ENCODE data around the gene TNIP1. TPM values are rescaled to one million over a fixed set of nuclear protein-coding genes. Genes with fewer than 3 reads are reported as not detected.

Gene TNIP1, protein sequence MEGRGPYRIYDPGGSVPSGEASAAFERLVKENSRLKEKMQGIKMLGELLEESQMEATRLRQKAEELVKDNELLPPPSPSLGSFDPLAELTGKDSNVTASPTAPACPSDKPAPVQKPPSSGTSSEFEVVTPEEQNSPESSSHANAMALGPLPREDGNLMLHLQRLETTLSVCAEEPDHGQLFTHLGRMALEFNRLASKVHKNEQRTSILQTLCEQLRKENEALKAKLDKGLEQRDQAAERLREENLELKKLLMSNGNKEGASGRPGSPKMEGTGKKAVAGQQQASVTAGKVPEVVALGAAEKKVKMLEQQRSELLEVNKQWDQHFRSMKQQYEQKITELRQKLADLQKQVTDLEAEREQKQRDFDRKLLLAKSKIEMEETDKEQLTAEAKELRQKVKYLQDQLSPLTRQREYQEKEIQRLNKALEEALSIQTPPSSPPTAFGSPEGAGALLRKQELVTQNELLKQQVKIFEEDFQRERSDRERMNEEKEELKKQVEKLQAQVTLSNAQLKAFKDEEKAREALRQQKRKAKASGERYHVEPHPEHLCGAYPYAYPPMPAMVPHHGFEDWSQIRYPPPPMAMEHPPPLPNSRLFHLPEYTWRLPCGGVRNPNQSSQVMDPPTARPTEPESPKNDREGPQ
- total RNA-seq (54.3 and 64.6 TPM in 2 replicates), polyA plus RNA-seq (48.0 and 57.0 TPM in 2 replicates)

DNA sequence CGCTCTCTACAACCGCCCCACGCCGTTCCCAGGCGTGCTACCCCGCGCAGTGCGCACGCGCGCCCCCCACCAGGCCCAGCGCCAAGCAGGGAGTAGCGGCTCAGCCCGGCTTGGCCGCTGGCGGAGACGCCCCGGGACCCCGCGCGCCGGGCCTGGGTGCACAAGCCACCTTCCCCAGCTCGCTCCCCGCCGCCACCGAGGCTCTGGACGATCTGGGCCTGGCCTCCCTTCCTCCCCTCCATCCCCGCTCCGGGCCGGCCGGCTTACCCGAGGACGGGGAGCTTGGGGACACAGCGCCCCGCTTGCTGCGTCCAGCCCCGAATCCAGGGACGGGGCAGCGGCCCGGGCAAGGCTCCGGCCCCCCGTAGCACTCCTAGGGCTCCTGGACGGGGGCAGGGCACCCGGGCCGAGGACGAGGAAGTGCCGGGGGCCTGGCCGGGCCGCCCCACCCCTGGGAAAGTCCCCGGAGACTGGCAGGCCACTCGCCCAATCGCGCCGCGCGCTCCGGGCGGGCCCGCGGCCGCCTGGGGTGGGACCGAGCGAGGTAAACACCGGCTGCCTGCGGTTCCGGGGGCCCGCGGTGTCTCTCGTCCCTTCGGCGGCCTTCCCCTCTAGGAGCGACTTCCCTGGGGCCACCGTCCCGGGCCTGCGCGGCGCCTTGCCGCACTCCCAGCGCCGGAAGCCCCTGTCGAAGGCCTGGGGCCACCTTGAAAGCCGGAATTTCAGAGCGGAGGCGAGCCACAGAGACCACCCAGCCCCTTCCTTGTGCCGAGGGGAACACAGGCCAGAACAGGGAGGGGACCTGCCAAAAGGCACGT is at the start of gene TNIP1:
Gene TNIP1, minus strand, starts transcription at position 422 of the 818 bp plus-strand sequence. CDS start 15,939 bp downstream, outside the sequence.
- Histone ChIP-seq H3K36me3 (replicated peaks; ENCODE audit: insufficient read depth, low read depth) (no peaks in the 10 kb centered on the region), H3K4me3 (peak within 1 kb of the TSS; percentile 97), H3K4me2 (peak within 1 kb of the TSS; percentile 96), H3K27ac (peak within 1 kb of the TSS; percentile 100), H2AFZ (peak within 1 kb of the TSS; percentile 61), H3K9me2 (replicated peaks; ENCODE audit: insufficient read depth) (no peaks in the 10 kb centered on the region), H3K27me3 (no peaks in the 10 kb centered on the region), H3K9me3 (ENCODE audit: low read depth) (no peaks in the 10 kb centered on the region), H3K79me2 (peaks cover 57% of the 10 kb centered on the region), H4K20me1 (ENCODE audit: insufficient read depth, poor library complexity, severe bottlenecking) (peaks cover 31% of the 10 kb centered on the region), H3K4me1 (ENCODE audit: insufficient read depth) (peaks cover 27% of the 10 kb centered on the region)
- DNase-seq (ENCODE audit: low spot score): peak; percentile 94
- TF ChIP-seq, protein P1, sequence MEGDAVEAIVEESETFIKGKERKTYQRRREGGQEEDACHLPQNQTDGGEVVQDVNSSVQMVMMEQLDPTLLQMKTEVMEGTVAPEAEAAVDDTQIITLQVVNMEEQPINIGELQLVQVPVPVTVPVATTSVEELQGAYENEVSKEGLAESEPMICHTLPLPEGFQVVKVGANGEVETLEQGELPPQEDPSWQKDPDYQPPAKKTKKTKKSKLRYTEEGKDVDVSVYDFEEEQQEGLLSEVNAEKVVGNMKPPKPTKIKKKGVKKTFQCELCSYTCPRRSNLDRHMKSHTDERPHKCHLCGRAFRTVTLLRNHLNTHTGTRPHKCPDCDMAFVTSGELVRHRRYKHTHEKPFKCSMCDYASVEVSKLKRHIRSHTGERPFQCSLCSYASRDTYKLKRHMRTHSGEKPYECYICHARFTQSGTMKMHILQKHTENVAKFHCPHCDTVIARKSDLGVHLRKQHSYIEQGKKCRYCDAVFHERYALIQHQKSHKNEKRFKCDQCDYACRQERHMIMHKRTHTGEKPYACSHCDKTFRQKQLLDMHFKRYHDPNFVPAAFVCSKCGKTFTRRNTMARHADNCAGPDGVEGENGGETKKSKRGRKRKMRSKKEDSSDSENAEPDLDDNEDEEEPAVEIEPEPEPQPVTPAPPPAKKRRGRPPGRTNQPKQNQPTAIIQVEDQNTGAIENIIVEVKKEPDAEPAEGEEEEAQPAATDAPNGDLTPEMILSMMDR (IDR thresholded peaks at IDR 0.05; ENCODE audit: poor library complexity): no peak
- TF ChIP-seq EZH2phosphoT487 (IDR thresholded peaks at IDR 0.05; ENCODE audit: low read depth, severe bottlenecking, unreplicated experiment): no peak
- no peak for TF ChIP-seq EZH2 (IDR thresholded peaks at IDR 0.05; ENCODE audit: borderline replicate concordance)
- under 1% methylated on average over 55 of the region's 86 CpGs for WGBS (ENCODE audit: low lambda C conversion rate, missing lambda C conversion rate)

- Histone ChIP-seq H3K27ac (peak overlapping the region; percentile 73), H3K4me1 (ENCODE audit: insufficient read depth) (peaks cover 5% of the 10 kb centered on the region)
Observed at GRCh38 chr5:151130235-151130921, 49.5 kb upstream of the TNIP1 start.

GRCh38 chr5:151128817-151129216 is 48.0 kb upstream of the TNIP1 start:
- H2AFZ ChIP-seq: no peak overlapping the region
- no peaks in the 10 kb centered on the region for H3K9me2 ChIP-seq (replicated peaks; ENCODE audit: insufficient read depth)
- no peak overlapping the region for H3K27ac ChIP-seq
- H3K36me3 ChIP-seq (replicated peaks; ENCODE audit: insufficient read depth, low read depth): no peaks in the 10 kb centered on the region
- no peak overlapping the region for H3K4me2 ChIP-seq
- H3K4me1 ChIP-seq (ENCODE audit: insufficient read depth): peaks cover 5% of the 10 kb centered on the region
- no peak overlapping the region for H3K4me3 ChIP-seq
- DNase-seq (ENCODE audit: low spot score): no peak
- H3K9me3 ChIP-seq (ENCODE audit: low read depth): no peaks in the 10 kb centered on the region
- no peaks in the 10 kb centered on the region for H3K79me2 ChIP-seq
- WGBS (ENCODE audit: low lambda C conversion rate, missing lambda C conversion rate): 84% methylated on average over 4 of the region's 4 CpGs
- H4K20me1 ChIP-seq (ENCODE audit: insufficient read depth, poor library complexity, severe bottlenecking): no peaks in the 10 kb centered on the region
- TF ChIP-seq EZH2 (IDR thresholded peaks at IDR 0.05; ENCODE audit: borderline replicate concordance) (no peak), EZH2phosphoT487 (IDR thresholded peaks at IDR 0.05; ENCODE audit: low read depth, severe bottlenecking, unreplicated experiment) (no peak)
- TF ChIP-seq, protein P1 (IDR thresholded peaks at IDR 0.05; ENCODE audit: poor library complexity): no peak
- H3K27me3 ChIP-seq: no peaks in the 10 kb centered on the region

More at GRCh38 chr5:151130235-151130921, 49.5 kb upstream of the TNIP1 start:
- no peak overlapping the region for H3K4me3 ChIP-seq
- DNase-seq (ENCODE audit: low spot score): no peak
- H3K9me3 ChIP-seq (ENCODE audit: low read depth): no peaks in the 10 kb centered on the region
- WGBS (ENCODE audit: low lambda C conversion rate, missing lambda C conversion rate): 93% methylated on average over 8 of the region's 8 CpGs
- no peaks in the 10 kb centered on the region for H3K27me3 ChIP-seq
- H3K36me3 ChIP-seq (replicated peaks; ENCODE audit: insufficient read depth, low read depth): no peaks in the 10 kb centered on the region
- no peaks in the 10 kb centered on the region for H4K20me1 ChIP-seq (ENCODE audit: insufficient read depth, poor library complexity, severe bottlenecking)
- H3K79me2 ChIP-seq: no peaks in the 10 kb centered on the region
- H3K4me2 ChIP-seq: no peak overlapping the region
- TF ChIP-seq EZH2 (IDR thresholded peaks at IDR 0.05; ENCODE audit: borderline replicate concordance): no peak
- no peak for TF ChIP-seq EZH2phosphoT487 (IDR thresholded peaks at IDR 0.05; ENCODE audit: low read depth, severe bottlenecking, unreplicated experiment)
- H3K9me2 ChIP-seq (replicated peaks; ENCODE audit: insufficient read depth): no peaks in the 10 kb centered on the region
- no peak overlapping the region for H2AFZ ChIP-seq
